ENCODE results near the gene WDR89.
"Not testable (repeated sequence)": the region's sequence is repeated elsewhere in the genome, so short reads cannot be mapped to it uniquely, and the experiment has no call there.

The WDR89 gene

GRCh38 chr14:63641473-63642228 is at the start of gene WDR89:
WDR89 (minus strand) TSS chr14:63641871; CDS start chr14:63599942, 41,929 bp downstream.
- DNase-seq: peak; percentile 93

GRCh38 chr14:63689132-63689531 is 47.5 kb upstream of the WDR89 start:
- no peak for DNase-seq

- DNase-seq: no peak
Measured at GRCh38 chr14:63686926-63687325, 45.3 kb upstream of the WDR89 start.

- DNase-seq: no peak
Measured at GRCh38 chr14:63685401-63685800, 43.7 kb upstream of the WDR89 start.

- DNase-seq: no peak
Measured at GRCh38 chr14:63682727-63683593, 41.3 kb upstream of the WDR89 start.

- no peak for DNase-seq
Measured at GRCh38 chr14:63678536-63678935, 36.9 kb upstream of the WDR89 start.

GRCh38 chr14:63677891-63678379 is 36.3 kb upstream of the WDR89 start:
- peak; percentile 52 for DNase-seq

GRCh38 chr14:63676615-63677014 is 34.9 kb upstream of the WDR89 start:
- no peak for DNase-seq

- DNase-seq: no peak
Measured at GRCh38 chr14:63673886-63674497, 32.3 kb upstream of the WDR89 start.

- DNase-seq: no peak
Measured at GRCh38 chr14:63673255-63673654, 31.6 kb upstream of the WDR89 start.

GRCh38 chr14:63672417-63673180 is 30.9 kb upstream of the WDR89 start:
- DNase-seq: no peak

- DNase-seq: no peak
Measured at GRCh38 chr14:63671987-63672386, 30.3 kb upstream of the WDR89 start.

- DNase-seq: no peak
Measured at GRCh38 chr14:63670692-63671091, 29.0 kb upstream of the WDR89 start.

GRCh38 chr14:63666335-63666734 is 24.7 kb upstream of the WDR89 start:
- no peak for DNase-seq

GRCh38 chr14:63663428-63664341 is 22.0 kb upstream of the WDR89 start:
- DNase-seq: no peak

GRCh38 chr14:63662776-63663175 is 21.1 kb upstream of the WDR89 start:
- no peak for DNase-seq

- DNase-seq: not testable (repeated sequence)
Measured at GRCh38 chr14:63661881-63662280, 20.2 kb upstream of the WDR89 start.

- no peak for DNase-seq
Measured at GRCh38 chr14:63659726-63660125, 18.1 kb upstream of the WDR89 start.

GRCh38 chr14:63656194-63656593 is 14.5 kb upstream of the WDR89 start:
- DNase-seq: no peak

GRCh38 chr14:63654936-63655335 is 13.3 kb upstream of the WDR89 start:
- no peak for DNase-seq

- no peak for DNase-seq
Measured at GRCh38 chr14:63654346-63654745, 12.7 kb upstream of the WDR89 start.

- DNase-seq: no peak
Measured at GRCh38 chr14:63652406-63652805, 10.7 kb upstream of the WDR89 start.

All from GF-D8 (cell line).